OCI-LY7 (cell line): ENCODE results near the gene TMPO. TPM values are rescaled to one million over a fixed set of nuclear protein-coding genes. Genes with fewer than 3 reads are reported as not detected.

Source experiments
- BruUV-seq: library from RNA; stranded (reverse); fragments of 400-500 nt; replicated peaks from 2 replicates; lab custom pipeline; 2021; lab: Mats Ljungman, UMichigan
- CTCF ChIA-PET: fragments of 300-600 bp; sonication (Branson Sonifier 250); formaldehyde crosslinking; loops from one replicate; lab custom pipeline; 2022; ENCODE audit warnings: antibody characterized with exemption; ENCODE audit not compliant: unreplicated experiment; lab: Charles Lee
- POLR2A ChIA-PET: fragments of 300-600 bp; sonication (Branson Sonifier 250); formaldehyde crosslinking; loops from one replicate; lab custom pipeline; 2022; ENCODE audit warnings: antibody characterized with exemption; lab: Charles Lee
- DNase-seq: peaks from one replicate; pipeline ENCODE4 v3.0.0-alpha.2; 2015; ENCODE audit warnings: low spot score
- H2AFZ ChIP-seq: fragments of 200-600 bp; sonication (generic), shearing (Covaris generic); 2 replicates; pipeline ENCODE4 v1.6.1; 2014; ENCODE audit warnings: mild to moderate bottlenecking, antibody characterized with exemption, low read length, moderate library complexity
- H3K27ac ChIP-seq: fragments of 200-600 bp; sonication (generic); 2 replicates; pipeline ENCODE4 v1.5.1; 2014; ENCODE audit warnings: mixed run types, low read depth, mild to moderate bottlenecking, moderate library complexity, low read length, inconsistent platforms; ENCODE audit not compliant: poor library complexity, severe bottlenecking
- H3K36me3 ChIP-seq: fragments of 200-600 bp; sonication (generic); 2 replicates; pipeline ENCODE4 v1.6.1; 2014; ENCODE audit warnings: mild to moderate bottlenecking, antibody characterized with exemption, low read length, moderate library complexity, mixed read lengths; ENCODE audit not compliant: insufficient read depth
- H3K4me1 ChIP-seq: fragments of 200-600 bp; sonication (generic); 2 replicates; pipeline ENCODE4 v1.5.1; 2014; ENCODE audit warnings: mild to moderate bottlenecking, low read length; ENCODE audit not compliant: insufficient read depth, poor library complexity, severe bottlenecking
- H3K4me2 ChIP-seq: fragments of 200-600 bp; sonication (generic); 2 replicates; pipeline ENCODE4 v1.6.1; 2014; ENCODE audit warnings: mild to moderate bottlenecking, low read length
- H3K4me3 ChIP-seq: fragments of 200-600 bp; sonication (generic); 2 replicates; pipeline ENCODE4 v1.5.1; 2014; ENCODE audit warnings: mild to moderate bottlenecking, low read depth, low read length; ENCODE audit not compliant: poor library complexity, severe bottlenecking
- H3K79me2 ChIP-seq: fragments of 200-600 bp; sonication (generic); 2 replicates; pipeline ENCODE4 v1.6.1; 2016; ENCODE audit warnings: low read depth, mild to moderate bottlenecking, low read length, moderate library complexity, mixed read lengths; ENCODE audit not compliant: insufficient read depth
- H3K9me2 ChIP-seq: fragments of 200-600 bp; sonication (generic); 2 replicates; pipeline ENCODE4 v1.6.1; 2016; ENCODE audit warnings: mild to moderate bottlenecking, low read length, mixed read lengths; ENCODE audit not compliant: insufficient read depth
- H3K9me3 ChIP-seq: fragments of 200-600 bp; sonication (generic); 2 replicates; pipeline ENCODE4 v1.6.1; 2014; ENCODE audit warnings: mild to moderate bottlenecking, mixed run types, low read length, mixed read lengths
- H4K20me1 ChIP-seq: fragments of 200-600 bp; sonication (generic); 2 replicates; pipeline ENCODE4 v1.6.1; 2014; ENCODE audit warnings: mild to moderate bottlenecking, antibody characterized with exemption, low read length, moderate library complexity, mixed read lengths; ENCODE audit not compliant: insufficient read depth
- CTCF ChIP-seq: fragments of 200-600 bp; sonication (generic); conservative IDR thresholded peaks from 2 replicates; pipeline ENCODE4 v1.5.1; 2014; ENCODE audit warnings: mild to moderate bottlenecking, antibody characterized with exemption, low read length, moderate library complexity, mixed read lengths
- EZH2phosphoT487 ChIP-seq: fragments of 200-600 bp; sonication (generic); IDR thresholded peaks from 2 replicates; pipeline ENCODE4 v1.6.1; 2018; ENCODE audit warnings: low read depth, borderline replicate concordance, mild to moderate bottlenecking, mixed run types, antibody characterized with exemption, low read length, moderate library complexity, mixed read lengths
- intact Hi-C: fragments of 100-400 bp; cut with micrococcal nuclease; formaldehyde crosslinking; loops from one replicate; pipeline ENCODE4 v1.10.0; 2022; ENCODE audit not compliant: unreplicated experiment
- total RNA-seq, 2 experiments: library from RNA; depleted of rRNA in 1 of 2; stranded (reverse); fragments of >200 nt in 1 of 2; shearing (Covaris generic) in 1 of 2; gene quantifications; 2 replicates each; pipeline ENCODE4 v1.2.3, GENCODE V29; 2014 to 2022

The TMPO gene
- total RNA-seq, 2 experiments from 2014 or later, result 389 to 402 TPM

GRCh38 chr12:98470469-98471082 is 44.8 kb upstream of the TMPO start:
- ChIA-PET CTCF (interaction anchor here (0.6 kb wide), 1 partner anchor 138 kb away, joined by 4 read pairs; no protein-coding TSS in a partner anchor), POLR2A (no interaction called here)
- Histone ChIP-seq H3K27ac (no peak overlapping the region), H3K4me2 (no peak overlapping the region), H3K4me1 (no peaks in the 10 kb centered on the region), H3K4me3 (no peak overlapping the region), H3K36me3 (no peaks in the 10 kb centered on the region), H3K9me2 (no peaks in the 10 kb centered on the region), H3K79me2 (no peaks in the 10 kb centered on the region), H2AFZ (no peak overlapping the region), H4K20me1 (no peaks in the 10 kb centered on the region), H3K9me3 (no peaks in the 10 kb centered on the region)
- DNase-seq, result no peak
- intact Hi-C loops, result no loop called here
- TF ChIP-seq CTCF (no peak), EZH2phosphoT487 (no peak)
- BruUV-seq, result no TSS peak

- CTCF ChIA-PET, result interaction anchor here (0.6 kb wide), 1 partner anchor 139 kb away, joined by 4 read pairs; no protein-coding TSS in a partner anchor
- Histone ChIP-seq H3K4me1 (no peaks in the 10 kb centered on the region), H3K9me3 (no peaks in the 10 kb centered on the region), H2AFZ (no peak overlapping the region), H3K27ac (no peak overlapping the region), H3K79me2 (no peaks in the 10 kb centered on the region), H4K20me1 (no peaks in the 10 kb centered on the region), H3K36me3 (no peaks in the 10 kb centered on the region), H3K4me2 (no peak overlapping the region), H3K4me3 (no peak overlapping the region), H3K9me2 (no peaks in the 10 kb centered on the region)
- no peak for DNase-seq
- BruUV-seq, result no TSS peak
- POLR2A ChIA-PET, result no interaction called here
- intact Hi-C loops, result no loop called here
- no peak for TF ChIP-seq EZH2phosphoT487
- no peak for TF ChIP-seq CTCF
Measured at GRCh38 chr12:98471085-98471484, 44.3 kb upstream of the TMPO start.

- no peaks in the 10 kb centered on the region for H3K9me2 ChIP-seq
- no peaks in the 10 kb centered on the region for H3K4me1 ChIP-seq
- ChIA-PET POLR2A (interaction anchor here (0.7 to 1.1 kb wide), 2 partner anchors 31 to 47 kb away, joined by 3 to 6 read pairs; no protein-coding TSS in a partner anchor), CTCF (no interaction called here)
- H3K4me3 ChIP-seq, result no peak overlapping the region
- no peak overlapping the region for H3K4me2 ChIP-seq
- H3K9me3 ChIP-seq, result peaks cover 8% of the 10 kb centered on the region; the same call in 1 of the 2 replicates
- no peaks in the 10 kb centered on the region for H3K36me3 ChIP-seq
- H2AFZ ChIP-seq, result no peak overlapping the region
- H3K27ac ChIP-seq, result no peak overlapping the region
- BruUV-seq, result no TSS peak
- no peak for DNase-seq
- H3K79me2 ChIP-seq, result no peaks in the 10 kb centered on the region
- TF ChIP-seq EZH2phosphoT487, result no peak
- TF ChIP-seq CTCF, result no peak
- H4K20me1 ChIP-seq, result no peaks in the 10 kb centered on the region
- intact Hi-C loops, result no loop called here
Measured at GRCh38 chr12:98475565-98475908, 39.9 kb upstream of the TMPO start.
